Measurements from ENCODE around the gene ZMYND11. TPM values are rescaled to one million over a fixed set of nuclear protein-coding genes. Genes with fewer than 3 reads are reported as not detected.

The ZMYND11 gene
- total and polyA plus RNA-seq, 2 donors (not counting 1 experiment from before 2014, with no cell fraction given): 57.0 to 68.4 TPM

DNA sequence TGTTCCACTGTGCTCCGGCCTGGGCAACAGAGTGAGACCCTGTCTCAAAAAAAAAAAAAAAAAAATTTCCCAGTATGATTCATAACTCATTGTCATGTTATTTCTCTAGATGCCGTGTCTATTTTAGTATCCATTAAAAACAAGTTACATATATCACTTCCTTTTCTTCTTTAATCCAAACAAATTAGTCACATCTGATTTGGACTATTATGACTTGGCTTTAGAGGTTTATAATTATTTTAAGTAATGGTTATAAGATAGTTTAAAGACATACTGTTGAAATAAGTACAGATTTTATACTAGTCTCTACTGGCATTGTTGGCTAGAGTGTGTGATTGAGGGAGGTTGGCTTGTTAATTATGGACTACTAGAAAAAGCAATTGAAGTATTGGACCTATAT is 53.3 kb downstream of the ZMYND11 start:
- Histone ChIP-seq H3K36me3 (ENCODE audit: control insufficient read depth, insufficient read depth, low read length) (no peaks in the 10 kb centered on the region), H3K9ac (ENCODE audit: insufficient read depth, low read length) (no peak overlapping the region), H3K27ac (ENCODE audit: insufficient read depth, low read length) (no peak overlapping the region), H3K4me1 (ENCODE audit: control insufficient read depth, extremely low read depth, insufficient read depth, low read length) (peaks cover 7% of the 10 kb centered on the region), H3K79me2 (ENCODE audit: control insufficient read depth, insufficient read depth, low read length) (peaks cover 3% of the 10 kb centered on the region), H3K9me3 (ENCODE audit: control insufficient read depth, insufficient read depth, low read depth, low read length) (no peaks in the 10 kb centered on the region), H3K4me2 (ENCODE audit: extremely low read depth, insufficient read depth, low read length) (peak overlapping the region; percentile 10), H2AFZ (ENCODE audit: low read length) (no peak overlapping the region), H3K4me3 (replicated peaks in 1 of 4; ENCODE audit: control extremely low read depth in 1 of 4, insufficient read depth in 1 of 4, low read depth in 3 of 4, low read length in 4 of 4) (no peak overlapping the region), H3K27me3 (ENCODE audit: control insufficient read depth, insufficient read depth, low read length) (no peaks in the 10 kb centered on the region), H4K20me1 (ENCODE audit: control insufficient read depth, extremely low read depth, insufficient read depth, low read length) (no peaks in the 10 kb centered on the region)
- no peak for TF ChIP-seq EZH2 (IDR thresholded peaks at IDR 0.05; ENCODE audit: low read length, missing control alignments)
- TF ChIP-seq, protein P1, sequence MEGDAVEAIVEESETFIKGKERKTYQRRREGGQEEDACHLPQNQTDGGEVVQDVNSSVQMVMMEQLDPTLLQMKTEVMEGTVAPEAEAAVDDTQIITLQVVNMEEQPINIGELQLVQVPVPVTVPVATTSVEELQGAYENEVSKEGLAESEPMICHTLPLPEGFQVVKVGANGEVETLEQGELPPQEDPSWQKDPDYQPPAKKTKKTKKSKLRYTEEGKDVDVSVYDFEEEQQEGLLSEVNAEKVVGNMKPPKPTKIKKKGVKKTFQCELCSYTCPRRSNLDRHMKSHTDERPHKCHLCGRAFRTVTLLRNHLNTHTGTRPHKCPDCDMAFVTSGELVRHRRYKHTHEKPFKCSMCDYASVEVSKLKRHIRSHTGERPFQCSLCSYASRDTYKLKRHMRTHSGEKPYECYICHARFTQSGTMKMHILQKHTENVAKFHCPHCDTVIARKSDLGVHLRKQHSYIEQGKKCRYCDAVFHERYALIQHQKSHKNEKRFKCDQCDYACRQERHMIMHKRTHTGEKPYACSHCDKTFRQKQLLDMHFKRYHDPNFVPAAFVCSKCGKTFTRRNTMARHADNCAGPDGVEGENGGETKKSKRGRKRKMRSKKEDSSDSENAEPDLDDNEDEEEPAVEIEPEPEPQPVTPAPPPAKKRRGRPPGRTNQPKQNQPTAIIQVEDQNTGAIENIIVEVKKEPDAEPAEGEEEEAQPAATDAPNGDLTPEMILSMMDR (conservative IDR thresholded peaks at IDR 0.05 in 1 of 2, IDR thresholded peaks at IDR 0.05 in 1 of 2; ENCODE audit: low read depth in 1 of 2, low read length in 2 of 2): no peak
- peak; percentile 28 to 34 for DNase-seq (ENCODE audit: low read depth in 2 of 2)

DNA sequence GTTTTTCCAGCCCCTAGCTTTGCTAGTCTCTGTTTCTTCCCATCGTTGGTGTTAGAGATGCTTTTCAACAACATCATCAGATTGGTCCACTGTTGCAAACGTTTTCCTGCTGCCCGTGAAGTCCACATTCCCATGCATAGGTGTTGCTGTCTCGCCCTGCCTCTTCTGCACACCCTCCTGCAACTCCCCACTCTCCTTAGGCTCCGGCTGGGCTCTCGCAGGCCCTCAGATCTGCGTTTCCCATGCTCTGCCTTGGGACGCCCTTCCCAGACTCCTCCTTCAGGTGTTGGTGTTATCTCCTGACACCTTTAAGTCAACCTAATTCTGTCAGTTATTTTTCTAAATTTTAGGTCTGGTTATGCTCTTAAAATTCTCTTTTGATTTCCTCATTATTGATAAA is 55.0 kb downstream of the ZMYND11 start:
- peaks cover 5% of the 10 kb centered on the region for H3K79me2 ChIP-seq (ENCODE audit: control insufficient read depth, insufficient read depth, low read length)
- no peak overlapping the region for H3K9ac ChIP-seq (ENCODE audit: insufficient read depth, low read length)
- no peak overlapping the region for H3K27ac ChIP-seq (ENCODE audit: insufficient read depth, low read length)
- H2AFZ ChIP-seq (ENCODE audit: low read length): no peak overlapping the region
- no peaks in the 10 kb centered on the region for H3K36me3 ChIP-seq (ENCODE audit: control insufficient read depth, insufficient read depth, low read length)
- no peak overlapping the region for H3K4me3 ChIP-seq (replicated peaks in 1 of 4; ENCODE audit: control extremely low read depth in 1 of 4, insufficient read depth in 1 of 4, low read depth in 3 of 4, low read length in 4 of 4)
- no peaks in the 10 kb centered on the region for H3K27me3 ChIP-seq (ENCODE audit: control insufficient read depth, insufficient read depth, low read length)
- H3K9me3 ChIP-seq (ENCODE audit: control insufficient read depth, insufficient read depth, low read depth, low read length): no peaks in the 10 kb centered on the region
- no peak overlapping the region for H3K4me2 ChIP-seq (ENCODE audit: extremely low read depth, insufficient read depth, low read length)
- TF ChIP-seq EZH2 (IDR thresholded peaks at IDR 0.05; ENCODE audit: low read length, missing control alignments): no peak
- TF ChIP-seq, protein P1 (conservative IDR thresholded peaks at IDR 0.05 in 1 of 2, IDR thresholded peaks at IDR 0.05 in 1 of 2; ENCODE audit: low read depth in 1 of 2, low read length in 2 of 2): no peak
- no peaks in the 10 kb centered on the region for H4K20me1 ChIP-seq (ENCODE audit: control insufficient read depth, extremely low read depth, insufficient read depth, low read length)
- no peak for DNase-seq (ENCODE audit: low read depth in 2 of 2)
- peaks cover 7% of the 10 kb centered on the region for H3K4me1 ChIP-seq (ENCODE audit: control insufficient read depth, extremely low read depth, insufficient read depth, low read length)

DNA sequence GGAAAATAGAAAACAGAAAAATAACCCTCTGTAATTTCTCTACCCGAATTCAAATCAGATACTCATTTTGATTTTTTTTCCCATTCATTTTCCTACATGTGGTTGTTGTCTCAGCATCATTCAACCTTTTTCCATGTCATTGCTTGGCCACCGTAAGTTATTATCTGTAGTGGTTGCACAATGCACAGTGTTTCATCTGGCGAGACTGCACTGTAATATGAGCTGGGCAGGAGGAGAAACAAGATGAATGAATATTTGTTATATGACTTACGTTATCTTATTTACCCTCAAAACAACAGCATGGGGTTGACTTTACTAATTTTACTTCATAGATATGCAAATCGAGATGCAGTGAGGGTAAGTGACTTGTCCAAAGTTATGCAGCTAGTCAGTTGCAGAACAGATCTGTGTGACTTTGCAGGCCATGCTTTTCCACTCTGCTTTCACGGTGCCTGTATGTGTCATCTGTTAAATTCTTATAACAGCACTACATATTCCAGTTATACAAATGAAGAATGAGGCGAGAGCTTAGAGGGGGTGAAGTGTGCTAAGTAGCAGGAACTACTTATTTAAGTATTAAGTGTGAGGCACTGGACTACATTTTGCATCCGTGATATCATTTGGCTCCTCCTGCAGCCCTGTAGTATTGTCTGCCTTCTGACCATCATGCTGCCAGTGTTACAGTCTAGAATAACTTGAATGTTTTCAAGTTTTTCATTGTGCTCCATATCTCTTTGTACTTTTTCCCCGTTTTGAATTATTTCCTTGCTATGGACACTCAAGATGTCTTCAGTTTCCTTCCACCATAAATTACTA is 56.7 kb downstream of the ZMYND11 start:
- H3K27me3 ChIP-seq (ENCODE audit: control insufficient read depth, insufficient read depth, low read length): no peaks in the 10 kb centered on the region
- H3K4me1 ChIP-seq (ENCODE audit: control insufficient read depth, extremely low read depth, insufficient read depth, low read length): peaks cover 7% of the 10 kb centered on the region
- no peak overlapping the region for H3K4me3 ChIP-seq (replicated peaks in 1 of 4; ENCODE audit: control extremely low read depth in 1 of 4, insufficient read depth in 1 of 4, low read depth in 3 of 4, low read length in 4 of 4)
- H3K4me2 ChIP-seq (ENCODE audit: extremely low read depth, insufficient read depth, low read length): peak overlapping the region; percentile 62
- peaks cover 5% of the 10 kb centered on the region for H3K79me2 ChIP-seq (ENCODE audit: control insufficient read depth, insufficient read depth, low read length)
- TF ChIP-seq, protein P1 (conservative IDR thresholded peaks at IDR 0.05 in 1 of 2, IDR thresholded peaks at IDR 0.05 in 1 of 2; ENCODE audit: low read depth in 1 of 2, low read length in 2 of 2): no peak
- TF ChIP-seq EZH2 (IDR thresholded peaks at IDR 0.05; ENCODE audit: low read length, missing control alignments): no peak
- no peaks in the 10 kb centered on the region for H3K9me3 ChIP-seq (ENCODE audit: control insufficient read depth, insufficient read depth, low read depth, low read length)
- no peak overlapping the region for H3K9ac ChIP-seq (ENCODE audit: insufficient read depth, low read length)
- no peaks in the 10 kb centered on the region for H4K20me1 ChIP-seq (ENCODE audit: control insufficient read depth, extremely low read depth, insufficient read depth, low read length)
- no peak overlapping the region for H3K27ac ChIP-seq (ENCODE audit: insufficient read depth, low read length)
- H3K36me3 ChIP-seq (ENCODE audit: control insufficient read depth, insufficient read depth, low read length): no peaks in the 10 kb centered on the region
- no peak overlapping the region for H2AFZ ChIP-seq (ENCODE audit: low read length)
- peak; percentile 72 to 87 for DNase-seq (ENCODE audit: low read depth in 2 of 2)
